K562 (cell line): ENCODE measurements around the gene FBN1. TPM values are rescaled to one million over a fixed set of nuclear protein-coding genes. Genes with fewer than 3 reads are reported as not detected.

Source experiments
- ATAC-seq: fragments of 200-7000 bp; cut with Tn5 transposase; 3 replicates; pipeline ENCODE4 v1.9.1; 2020; ENCODE audit warnings: moderate library complexity
- BruUV-seq: library from RNA; stranded (reverse); fragments of 400-500 nt; replicated peaks from 2 replicates; lab custom pipeline; 2021; lab: Mats Ljungman, UMichigan
- CTCF ChIA-PET: fragments of 300-600 bp; formaldehyde crosslinking; extraction: SDS; loops from one replicate; lab custom pipeline; 2021; ENCODE audit warnings: low intra/inter-chr PET ratio; lab: Yijun Ruan, JAX
- POLR2A ChIA-PET: fragments of 300-600, 350-650 bp; sonication (Branson Sonifier 250); formaldehyde crosslinking; extraction: SDS; loops from one replicate; lab custom pipeline; 2021; ENCODE audit warnings: antibody characterized with exemption, inconsistent platforms; lab: Yijun Ruan, JAX
- DNase-seq, 4 experiments: peaks; one replicate each; pipeline versions ENCODE4 v3.0.0 to v3.0.0-alpha.2; 2011 to 2018; ENCODE audit warnings: low spot score in 3 of 4, mixed read lengths in 3 of 4; ENCODE audit errors: extremely low read depth in 1 of 4
- FAIRE-seq: peaks from 2 replicates; lab custom pipeline; 2011; peaks lifted over from hg19 to GRCh38; lab: Jason Lieb, UNC
- H2AFZ ChIP-seq: 2 replicates; pipeline ENCODE4 v1.6.0; 2011; ENCODE audit warnings: low read depth, low read length, control low read depth, inconsistent platforms
- H3K27ac ChIP-seq: fragments of 200-600 bp; 3 replicates; pipeline ENCODE4 v1.8.0; 2011; ENCODE audit warnings: low read depth, mild to moderate bottlenecking, control low read depth, inconsistent platforms, low read length, moderate library complexity, mixed read lengths; ENCODE audit errors: extremely low read depth
- H3K27me3 ChIP-seq, 2 experiments: fragments of 300-600 bp in 1 of 2; 2 replicates in 1 of 2; 3 replicates in 1 of 2; pipeline versions ENCODE4 v1.6.0 to v1.8.0; 2011; ENCODE audit warnings: inconsistent platforms in 2 of 2, low read length in 2 of 2, mild to moderate bottlenecking in 1 of 2, mixed read lengths in 1 of 2, moderate library complexity in 1 of 2; ENCODE audit not compliant: control insufficient read depth in 2 of 2, insufficient read depth in 2 of 2
- H3K36me3 ChIP-seq: fragments of 300-600 bp; 3 replicates; pipeline ENCODE4 v1.8.0; 2011; ENCODE audit warnings: mild to moderate bottlenecking, low read length, inconsistent platforms; ENCODE audit not compliant: control insufficient read depth, insufficient read depth
- H3K4me1 ChIP-seq, 2 experiments: fragments of 200-600 bp in 1 of 2; replicated peaks in 1 of 2; 2 replicates in 1 of 2; 3 replicates in 1 of 2; pipeline versions ENCODE4 v1.5.1 to v1.8.0; 2011; ENCODE audit warnings: inconsistent platforms in 2 of 2, low read length in 2 of 2, mild to moderate bottlenecking in 1 of 2, mixed read lengths in 1 of 2, moderate library complexity in 1 of 2; ENCODE audit not compliant: control insufficient read depth in 2 of 2, insufficient read depth in 2 of 2
- H3K4me2 ChIP-seq: 2 replicates; pipeline ENCODE4 v1.6.1; 2011; ENCODE audit warnings: low read length, control low read depth, inconsistent platforms, mixed read lengths; ENCODE audit not compliant: insufficient read depth
- H3K4me3 ChIP-seq: fragments of 200-600 bp; sonication (generic), shearing (Covaris generic); 2 replicates; pipeline ENCODE4 v1.5.1; 2016; ENCODE audit warnings: control low read depth, inconsistent platforms
- H3K79me2 ChIP-seq: fragments of 200-600 bp; 3 replicates; pipeline ENCODE4 v1.8.0; 2011; ENCODE audit warnings: low read length, inconsistent platforms; ENCODE audit not compliant: control insufficient read depth, insufficient read depth
- H3K9ac ChIP-seq, 2 experiments: 2 replicates each; pipeline versions ENCODE4 v1.6.0 to v1.6.1; 2011; ENCODE audit warnings: low read depth in 2 of 2, low read length in 2 of 2, control low read depth in 1 of 2, inconsistent platforms in 1 of 2, mild to moderate bottlenecking in 1 of 2, mixed read lengths in 1 of 2; ENCODE audit not compliant: insufficient read depth in 1 of 2
- H3K9me1 ChIP-seq: one replicate; pipeline ENCODE4 v1.6.0; 2011; ENCODE audit warnings: inconsistent platforms, mild to moderate bottlenecking, low read length, moderate library complexity; ENCODE audit not compliant: control insufficient read depth, insufficient read depth
- H3K9me3 ChIP-seq: replicated peaks from 2 replicates; pipeline ENCODE4 v1.5.1; 2011; ENCODE audit warnings: low read depth, low read length, inconsistent platforms; ENCODE audit not compliant: control insufficient read depth, insufficient read depth
- H4K20me1 ChIP-seq: replicated peaks from 2 replicates; pipeline ENCODE4 v1.6.1; 2011; ENCODE audit warnings: low read length, inconsistent platforms, mixed read lengths; ENCODE audit not compliant: control insufficient read depth, insufficient read depth
- CREB3L1 ChIP-seq: fragments of 450-650 bp; IDR thresholded peaks from 2 replicates; pipeline ENCODE4 v1.6.1; 2014; ENCODE audit warnings: low read depth, mild to moderate bottlenecking, moderate library complexity, borderline replicate concordance
- ZBTB40 ChIP-seq, 2 experiments: fragments of 450-650 bp in 1 of 2; sonication (generic) in 1 of 2; formaldehyde crosslinking in 1 of 2; IDR thresholded peaks; 2 replicates each; pipeline versions ENCODE4 v1.7.1 to v1.9.0; 2016 to 2022; ENCODE audit warnings: inconsistent platforms in 1 of 2, mild to moderate bottlenecking in 1 of 2, missing genetic modification reagents in 1 of 2
- WGBS: fragments of 100-300 bp; shearing (Covaris generic); methylation state at CpG from one replicate; pipeline ENCODE4 v1.1.6; 2016; ENCODE audit warnings: low coverage, mixed read lengths; ENCODE audit not compliant: insufficient coverage; ENCODE audit errors: missing lambda C conversion rate; 5-methylcytosine and 5-hydroxymethylcytosine counted together
- in situ Hi-C: fragments of 300-500 bp; cut with MboI; formaldehyde crosslinking; loops from 4 replicates; pipeline ENCODE4 v1.15.0; 2018; ENCODE audit warnings: inconsistent platforms, mixed read lengths
- intact Hi-C: fragments of 100-400 bp; cut with micrococcal nuclease; formaldehyde crosslinking; loops from 2 replicates; pipeline ENCODE4 v1.14.2; 2022
- polyA plus RNA-seq, 8 experiments: library from polyadenylated mRNA; depleted of rRNA in 4 of 8; stranded (reverse) in 5 of 8; unstranded in 3 of 8; fragments of >200 nt; fragmentation: Nextera tagmentation in 2 of 8; fragmentation: Illumina TruSeq in 1 of 8; extraction: Ambion mirVana in 2 of 8; extraction: Trizol in 1 of 8; gene quantifications; 2 replicates each; pipeline versions ENCODE4 v1.2.1 to v1.2.3, GENCODE V29; 2011 to 2014; ENCODE audit warnings: inconsistent platforms in 1 of 8, missing spikeins in 1 of 8
- total RNA-seq, 7 experiments: library from RNA; depleted of rRNA in 6 of 7; stranded (reverse); fragments of >200 nt in 6 of 7; fragmentation: Illumina TruSeq in 2 of 7; extraction: Trizol in 2 of 7; gene quantifications; 2 replicates each; pipeline versions ENCODE4 v1.2.1 to v1.2.3, GENCODE V29; 2011 to 2021; ENCODE audit warnings: low replicate concordance in 1 of 7

Gene FBN1
- total and polyA plus RNA-seq, 9 of the 15 experiments (the other 6 are each of a cell fraction or from before 2014, with no cell fraction given), result 0.15 to 1.2 (median 0.60) TPM

GRCh38 chr15:48456134-48456533 is 189.4 kb downstream of the FBN1 start:
- no TSS peak for BruUV-seq
- no peak for ATAC-seq
- TF ChIP-seq CREB3L1, result no peak
- no peak for TF ChIP-seq ZBTB40 (IDR thresholded peaks at IDR 0.05)
- TF ChIP-seq ZBTB40 (CRISPR knock-in tag; IDR thresholded peaks at IDR 0.05), result no peak

More at GRCh38 chr15:48456134-48456533, 189.4 kb downstream of the FBN1 start:
- Histone ChIP-seq H3K9ac (no peak overlapping the region), H3K4me2 (no peak overlapping the region), H3K79me2 (no peaks in the 10 kb centered on the region), H3K27ac (no peak overlapping the region), H4K20me1 (no peaks in the 10 kb centered on the region), H3K9me3 (no peaks in the 10 kb centered on the region), H3K36me3 (no peaks in the 10 kb centered on the region), H3K4me3 (no peak overlapping the region), H3K9me1 (no peaks in the 10 kb centered on the region), H3K4me1 (no peaks in the 10 kb centered on the region), H3K27me3 (peaks cover 0 to 11% of the 10 kb centered on the region in 2 experiments; a peak in 1 of 5 replicates), H2AFZ (no peak overlapping the region)
- 0% methylated on average over 1 of the region's 1 CpG for WGBS
- intact Hi-C loops, result no loop called here
- ChIA-PET CTCF (no interaction called here), POLR2A (no interaction called here)
- DNase-seq, result no peak
- FAIRE-seq, result no peak
- in situ Hi-C loops, result no loop called here
